ELR (cell line): ENCODE data around the gene DVL3.

Experiments
- DNase-seq: peaks from one replicate; pipeline ENCODE4 v3.0.0-alpha.2; 2015; ENCODE audit warnings: low read depth

DVL3 gene

GRCh38 chr3:184211297-184211696, 56.1 kb downstream of the DVL3 start:
- DNase-seq, result no peak

- DNase-seq, result no peak
These were observed 56.5 kb downstream of the DVL3 start for GRCh38 chr3:184211718-184212117.

DNA sequence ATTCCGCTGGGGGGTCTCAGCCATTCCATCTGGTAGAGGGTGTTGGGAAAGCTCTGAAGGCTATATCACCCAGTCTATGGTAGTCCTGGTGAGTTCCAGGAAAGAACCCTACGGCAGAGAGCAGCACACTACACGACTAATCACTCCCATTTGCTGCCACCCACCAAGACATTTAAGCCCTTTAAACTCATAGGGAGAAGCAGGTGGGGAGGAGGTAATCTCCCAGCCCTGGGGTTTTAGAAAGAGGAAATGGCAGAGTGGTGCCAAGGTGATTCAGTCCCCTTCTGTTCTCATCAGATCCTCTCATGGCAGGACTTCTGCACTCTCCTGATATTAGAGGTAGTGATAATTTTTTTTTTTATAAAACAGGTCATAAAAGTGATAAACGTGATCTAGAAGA, 63.6 kb downstream of the DVL3 start:
- no peak for DNase-seq

- DNase-seq, result no peak
These were observed 67.3 kb downstream of the DVL3 start for GRCh38 chr3:184222521-184222920.
